HepG2 (cell line): ENCODE data around the gene PCYT2. TPM values are rescaled to one million over a fixed set of nuclear protein-coding genes. Genes with fewer than 3 reads are reported as not detected.
A peak's percentile ranks its signal among the peaks of the same experiment; 100 is the strongest.

Experiments
- ATAC-seq: fragments of 200-7000 bp; cut with Tn5 transposase; 3 replicates; pipeline ENCODE4 v1.9.1; 2020; ENCODE audit warnings: mild to moderate bottlenecking, moderate library complexity
- BruUV-seq: library from RNA; stranded (reverse); fragments of 400-500 nt; replicated peaks from 2 replicates; lab custom pipeline; 2021; lab: Mats Ljungman, UMichigan
- CTCF ChIA-PET: fragments of 300-600 bp; formaldehyde crosslinking; extraction: SDS; loops from one replicate; lab custom pipeline; 2021; ENCODE audit warnings: low total read pairs, inconsistent platforms, low intra/inter-chr PET ratio; lab: Yijun Ruan, JAX
- POLR2A ChIA-PET: fragments of 350-600 bp; sonication (Branson Sonifier 250); formaldehyde crosslinking; loops from one replicate; lab custom pipeline; 2020; ENCODE audit warnings: antibody characterized with exemption, inconsistent platforms; lab: Yijun Ruan, JAX
- DNase-seq: peaks from one replicate; pipeline ENCODE4 v3.0.0-alpha.2; 2015; ENCODE audit warnings: low spot score
- FAIRE-seq: peaks from 3 replicates; lab custom pipeline; 2011; peaks lifted over from hg19 to GRCh38; lab: Jason Lieb, UNC
- H2AFZ ChIP-seq: one replicate; pipeline ENCODE4 v1.6.1; 2011; ENCODE audit warnings: low read length, inconsistent platforms
- H3K27ac ChIP-seq: fragments of 300-600 bp; 3 replicates; pipeline ENCODE4 v1.8.0; 2011; ENCODE audit warnings: mixed run types, mild to moderate bottlenecking, mixed read lengths, low read length, inconsistent platforms; ENCODE audit not compliant: insufficient read depth; ENCODE audit errors: extremely low read length
- H3K27me3 ChIP-seq, 2 experiments: fragments of 200-600 bp in 1 of 2; 2 replicates in 1 of 2; 3 replicates in 1 of 2; pipeline versions ENCODE4 v1.6.0 to v1.8.0; 2011; ENCODE audit warnings: low read length in 2 of 2, mild to moderate bottlenecking in 2 of 2, moderate library complexity in 2 of 2, inconsistent platforms in 1 of 2; ENCODE audit not compliant: insufficient read depth in 2 of 2, control insufficient read depth in 1 of 2
- H3K36me3 ChIP-seq, 2 experiments: fragments of 200-600 bp in 1 of 2; replicated peaks in 1 of 2; 2 replicates in 1 of 2; 3 replicates in 1 of 2; pipeline versions ENCODE4 v1.5.1 to v1.8.0; 2011; ENCODE audit warnings: low read length in 2 of 2, inconsistent platforms in 1 of 2; ENCODE audit not compliant: insufficient read depth in 2 of 2, control insufficient read depth in 1 of 2
- H3K4me1 ChIP-seq: 2 replicates; pipeline ENCODE4 v1.5.1; 2012; ENCODE audit warnings: low read length, inconsistent platforms; ENCODE audit not compliant: insufficient read depth
- H3K4me2 ChIP-seq: 2 replicates; pipeline ENCODE4 v1.6.0; 2011; ENCODE audit warnings: low read depth, low read length, inconsistent platforms
- H3K4me3 ChIP-seq, 3 experiments: fragments of 200-600 bp in 1 of 3; sonication (generic), shearing (Covaris generic) in 1 of 3; replicated peaks in 1 of 3; 2 replicates each; pipeline ENCODE4 v1.5.1; 2011 to 2016; ENCODE audit warnings: low read length in 3 of 3, inconsistent platforms in 2 of 3, low read depth in 2 of 3, mild to moderate bottlenecking in 2 of 3, control low read depth in 1 of 3, mixed read lengths in 1 of 3; ENCODE audit not compliant: insufficient read depth in 1 of 3
- H3K79me2 ChIP-seq: one replicate; pipeline ENCODE4 v1.6.1; 2011; ENCODE audit warnings: low read length, inconsistent platforms; ENCODE audit not compliant: insufficient read depth
- H3K9ac ChIP-seq: 2 replicates; pipeline ENCODE4 v1.6.0; 2011; ENCODE audit warnings: mild to moderate bottlenecking, low read depth, low read length, inconsistent platforms; ENCODE audit not compliant: insufficient read depth
- H3K9me3 ChIP-seq: 2 replicates; pipeline ENCODE4 v1.5.1; 2012; ENCODE audit warnings: mild to moderate bottlenecking, low read length
- H4K20me1 ChIP-seq: 2 replicates; pipeline ENCODE4 v1.6.0; 2011; ENCODE audit warnings: inconsistent platforms, mild to moderate bottlenecking, low read length, moderate library complexity; ENCODE audit not compliant: insufficient read depth
- ARHGAP35 ChIP-seq: sonication (generic); formaldehyde crosslinking; IDR thresholded peaks from 2 replicates; pipeline ENCODE4 v1.9.0; 2022; ENCODE audit warnings: mild to moderate bottlenecking, inconsistent platforms, moderate library complexity, missing genetic modification reagents, borderline replicate concordance
- ATF7-NPFF ChIP-seq: sonication (generic); formaldehyde crosslinking; IDR thresholded peaks from 2 replicates; pipeline ENCODE4 v1.8.1; 2023; ENCODE audit warnings: mild to moderate bottlenecking, low read depth, missing genetic modification reagents, moderate library complexity
- CBX1 ChIP-seq: IDR thresholded peaks from one replicate; pipeline ENCODE4 v1.6.1; 2016; ENCODE audit warnings: antibody characterized with exemption, low read depth
- KDM3A ChIP-seq: IDR thresholded peaks from 2 replicates; pipeline ENCODE4 v1.6.1; 2018; ENCODE audit warnings: low read depth, missing compliant biosample characterization
- NFE2L1 ChIP-seq: sonication (generic); formaldehyde crosslinking; IDR thresholded peaks from 2 replicates; pipeline ENCODE4 v1.4.0; 2020; ENCODE audit warnings: missing genetic modification reagents, mild to moderate bottlenecking, borderline replicate concordance
- NR2F2 ChIP-seq: IDR thresholded peaks from 2 replicates; pipeline ENCODE4 v1.6.1; 2012; ENCODE audit warnings: low read depth, inconsistent platforms, borderline replicate concordance
- TP53 ChIP-seq: sonication (generic); formaldehyde crosslinking; conservative IDR thresholded peaks from 2 replicates; pipeline ENCODE4 v1.4.0; 2020; ENCODE audit warnings: missing genetic modification reagents
- ZNF614 ChIP-seq: IDR thresholded peaks from 2 replicates; pipeline ENCODE4 v1.6.1; 2018; ENCODE audit warnings: missing biosample characterization, missing genetic modification reagents, inconsistent platforms, borderline replicate concordance
- ZNF768 ChIP-seq: sonication (generic); formaldehyde crosslinking; IDR thresholded peaks from 2 replicates; pipeline ENCODE4 v1.4.0; 2020; ENCODE audit warnings: missing genetic modification reagents
- ZSCAN30 ChIP-seq: sonication (generic); formaldehyde crosslinking; IDR thresholded peaks from 2 replicates; pipeline ENCODE4 v1.5.0; 2020; ENCODE audit warnings: mild to moderate bottlenecking, missing genetic modification reagents
- WGBS: methylation state at CpG from one replicate; pipeline ENCODE4 v1.1.6; 2017; ENCODE audit warnings: low lambda C conversion rate; 5-methylcytosine and 5-hydroxymethylcytosine counted together
- in situ Hi-C: cut with HindIII; loops from 2 replicates; pipeline ENCODE4 v1.10.0; 2017; ENCODE audit warnings: low pct_unique_long_range_greater_than_20kb; ENCODE audit not compliant: extremely low pct_ligation_motif_present
- intact Hi-C: fragments of 100-400 bp; cut with micrococcal nuclease; formaldehyde crosslinking; loops from one replicate; pipeline ENCODE4 v1.10.0; 2022; ENCODE audit not compliant: unreplicated experiment
- polyA plus RNA-seq, 8 experiments: library from polyadenylated mRNA; depleted of rRNA in 3 of 8; stranded (reverse) in 7 of 8; unstranded in 1 of 8; fragments of >200 nt; fragmentation: Illumina TruSeq in 4 of 8; extraction: Trizol in 4 of 8; gene quantifications; 2 replicates each; pipeline versions ENCODE4 v1.2.1 to v1.2.3, GENCODE V29; 2011 to 2016; ENCODE audit warnings: low read depth in 4 of 8, missing spikeins in 1 of 8, mixed read lengths in 1 of 8; ENCODE audit not compliant: insufficient read depth in 1 of 8
- total RNA-seq, 5 experiments: library from RNA; depleted of rRNA; stranded (reverse); fragments of >200 nt; fragmentation: Illumina TruSeq; extraction: Trizol; gene quantifications; 2 replicates each; pipeline ENCODE4 v1.2.3, GENCODE V29; 2016; ENCODE audit warnings: low read depth in 1 of 5
- TF ChIP-seq, protein P1 (sequence below): sonication (generic); formaldehyde crosslinking; IDR thresholded peaks from 2 replicates; pipeline ENCODE4 v1.5.1; 2020; ENCODE audit warnings: missing genetic modification reagents, mild to moderate bottlenecking, borderline replicate concordance
- TF ChIP-seq, protein P2 (sequence below): sonication (generic); formaldehyde crosslinking; IDR thresholded peaks from 2 replicates; pipeline ENCODE4 v1.4.0; 2020; ENCODE audit warnings: missing genetic modification reagents, borderline replicate concordance
- TF ChIP-seq, protein P3 (sequence below): sonication (generic); formaldehyde crosslinking; IDR thresholded peaks from 2 replicates; pipeline ENCODE4 v1.4.0; 2020; ENCODE audit warnings: mild to moderate bottlenecking, missing genetic modification reagents, borderline replicate concordance
- TF ChIP-seq, protein P4 (sequence below): IDR thresholded peaks from 2 replicates; pipeline ENCODE4 v1.6.1; 2016; ENCODE audit warnings: mild to moderate bottlenecking

PCYT2 gene
- total and polyA plus RNA-seq, 2 of the 13 experiments (the other 11 are each of a cell fraction or from before 2014, with no cell fraction given): 147 to 297 TPM

DNA sequence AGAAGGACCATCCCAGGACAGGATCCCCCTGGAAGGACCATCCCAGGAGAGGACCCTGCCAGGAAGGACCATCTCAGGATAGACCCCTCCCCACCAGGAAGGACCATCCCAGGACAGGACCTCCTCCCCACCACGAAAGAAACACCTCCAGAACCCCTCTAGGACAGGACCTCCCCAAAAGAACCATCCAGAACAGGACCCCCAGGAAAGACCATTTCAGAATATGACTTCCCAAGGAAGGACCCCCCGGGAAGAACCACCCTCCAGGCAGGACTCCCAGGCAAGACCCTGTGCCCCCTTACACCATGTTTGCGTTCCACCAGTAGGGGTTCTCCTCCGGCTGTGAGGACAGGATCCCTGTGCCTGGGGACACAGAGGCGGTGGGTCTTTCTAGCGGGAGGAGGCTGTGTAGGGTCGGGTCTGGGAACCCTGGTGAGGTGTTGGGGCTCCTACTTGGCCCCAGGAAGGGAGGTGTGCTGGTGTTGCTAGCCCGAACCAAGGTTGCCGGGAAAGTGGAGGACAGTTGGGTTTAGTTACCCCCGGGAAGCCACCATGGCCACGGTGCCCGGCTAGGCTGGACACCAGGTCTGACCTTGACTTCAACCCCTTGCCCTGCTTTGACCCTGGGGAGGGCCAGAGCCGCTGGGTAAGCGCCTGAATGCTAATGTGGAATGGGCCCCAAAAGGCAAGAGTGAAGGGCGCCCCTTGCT lies 47.6 kb upstream of the PCYT2 start:
- ATAC-seq: no peak
- no TSS peak for BruUV-seq
- Histone ChIP-seq H3K9me3 (no peaks in the 10 kb centered on the region), H3K9ac (peak overlapping the region; percentile 99), H3K4me1 (peaks cover 70% of the 10 kb centered on the region), H3K36me3 (peaks cover 33 to 54% of the 10 kb centered on the region in 2 experiments), H3K4me2 (peak overlapping the region; percentile 99), H4K20me1 (peaks cover 21% of the 10 kb centered on the region), H3K4me3 (peak overlapping the region; percentile 95 to 97 (median 96)), H3K27me3 (no peaks in the 10 kb centered on the region; a peak in 1 of 5 replicates), H3K27ac (peak overlapping the region; percentile 86), H2AFZ (no peak overlapping the region), H3K79me2 (peaks cover 61% of the 10 kb centered on the region)
- in situ Hi-C loops (loop anchor here (5.0 kb wide), 2 partner anchors 39 to 64 kb away; partner anchors contain the start of genes CENPX and LRRC45), intact Hi-C loops (loop anchor here (1.0 kb wide), 1 partner anchor 63 kb away; no protein-coding TSS in a partner anchor)
- ChIA-PET CTCF (interaction anchor here (1.3 to 4.7 kb wide), 9 partner anchors 19 to 79 kb away, joined by 4 to 181 read pairs (median 25); partner anchors contain the start of genes ASPSCR1, CENPX, DCXR and LRRC45), POLR2A (interaction anchor here (0.6 to 9.7 kb wide), 14 partner anchors 9 to 79 kb away, joined by 3 to 406 read pairs (median 17); partner anchors contain the start of genes ASPSCR1, CENPX, DCXR and LRRC45)
- DNase-seq: no peak
- FAIRE-seq: no peak
- 13% methylated on average over 9 of the region's 15 CpGs for WGBS
- TF ChIP-seq NR2F2 (no peak), NFE2L1 (CRISPR knock-in tag) (peak; percentile 18; the same call in 1 of the 2 replicates), TP53 (no peak), ATF7-NPFF (no peak), KDM3A (no peak), CBX1 (no peak), ZNF614 (CRISPR knock-in tag) (no peak), ARHGAP35 (CRISPR knock-in tag) (no peak), ZSCAN30 (0 out of 2 replicates have a peak, but pooled peaks have one; percentile 63), ZNF768 (CRISPR knock-in tag) (no peak)
- TF ChIP-seq, protein P1, sequence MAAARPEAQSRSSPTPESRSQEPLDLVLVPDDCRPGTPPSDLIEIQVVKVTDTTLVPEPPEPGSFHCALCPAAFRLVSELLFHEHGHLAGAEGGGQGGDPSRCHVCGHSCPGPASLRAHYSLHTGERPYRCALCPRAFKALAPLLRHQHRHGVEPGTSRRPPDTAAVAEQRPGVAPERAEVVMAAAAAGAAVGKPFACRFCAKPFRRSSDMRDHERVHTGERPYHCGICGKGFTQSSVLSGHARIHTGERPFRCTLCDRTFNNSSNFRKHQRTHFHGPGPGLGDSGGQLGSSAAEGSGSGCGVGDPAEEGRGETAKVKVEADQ: no peak
- TF ChIP-seq, protein P2, sequence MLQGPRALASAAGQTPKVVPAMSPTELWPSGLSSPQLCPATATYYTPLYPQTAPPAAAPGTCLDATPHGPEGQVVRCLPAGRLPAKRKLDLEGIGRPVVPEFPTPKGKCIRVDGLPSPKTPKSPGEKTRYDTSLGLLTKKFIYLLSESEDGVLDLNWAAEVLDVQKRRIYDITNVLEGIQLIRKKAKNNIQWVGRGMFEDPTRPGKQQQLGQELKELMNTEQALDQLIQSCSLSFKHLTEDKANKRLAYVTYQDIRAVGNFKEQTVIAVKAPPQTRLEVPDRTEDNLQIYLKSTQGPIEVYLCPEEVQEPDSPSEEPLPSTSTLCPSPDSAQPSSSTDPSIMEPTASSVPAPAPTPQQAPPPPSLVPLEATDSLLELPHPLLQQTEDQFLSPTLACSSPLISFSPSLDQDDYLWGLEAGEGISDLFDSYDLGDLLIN (CRISPR knock-in tag): no peak
- TF ChIP-seq, protein P3, sequence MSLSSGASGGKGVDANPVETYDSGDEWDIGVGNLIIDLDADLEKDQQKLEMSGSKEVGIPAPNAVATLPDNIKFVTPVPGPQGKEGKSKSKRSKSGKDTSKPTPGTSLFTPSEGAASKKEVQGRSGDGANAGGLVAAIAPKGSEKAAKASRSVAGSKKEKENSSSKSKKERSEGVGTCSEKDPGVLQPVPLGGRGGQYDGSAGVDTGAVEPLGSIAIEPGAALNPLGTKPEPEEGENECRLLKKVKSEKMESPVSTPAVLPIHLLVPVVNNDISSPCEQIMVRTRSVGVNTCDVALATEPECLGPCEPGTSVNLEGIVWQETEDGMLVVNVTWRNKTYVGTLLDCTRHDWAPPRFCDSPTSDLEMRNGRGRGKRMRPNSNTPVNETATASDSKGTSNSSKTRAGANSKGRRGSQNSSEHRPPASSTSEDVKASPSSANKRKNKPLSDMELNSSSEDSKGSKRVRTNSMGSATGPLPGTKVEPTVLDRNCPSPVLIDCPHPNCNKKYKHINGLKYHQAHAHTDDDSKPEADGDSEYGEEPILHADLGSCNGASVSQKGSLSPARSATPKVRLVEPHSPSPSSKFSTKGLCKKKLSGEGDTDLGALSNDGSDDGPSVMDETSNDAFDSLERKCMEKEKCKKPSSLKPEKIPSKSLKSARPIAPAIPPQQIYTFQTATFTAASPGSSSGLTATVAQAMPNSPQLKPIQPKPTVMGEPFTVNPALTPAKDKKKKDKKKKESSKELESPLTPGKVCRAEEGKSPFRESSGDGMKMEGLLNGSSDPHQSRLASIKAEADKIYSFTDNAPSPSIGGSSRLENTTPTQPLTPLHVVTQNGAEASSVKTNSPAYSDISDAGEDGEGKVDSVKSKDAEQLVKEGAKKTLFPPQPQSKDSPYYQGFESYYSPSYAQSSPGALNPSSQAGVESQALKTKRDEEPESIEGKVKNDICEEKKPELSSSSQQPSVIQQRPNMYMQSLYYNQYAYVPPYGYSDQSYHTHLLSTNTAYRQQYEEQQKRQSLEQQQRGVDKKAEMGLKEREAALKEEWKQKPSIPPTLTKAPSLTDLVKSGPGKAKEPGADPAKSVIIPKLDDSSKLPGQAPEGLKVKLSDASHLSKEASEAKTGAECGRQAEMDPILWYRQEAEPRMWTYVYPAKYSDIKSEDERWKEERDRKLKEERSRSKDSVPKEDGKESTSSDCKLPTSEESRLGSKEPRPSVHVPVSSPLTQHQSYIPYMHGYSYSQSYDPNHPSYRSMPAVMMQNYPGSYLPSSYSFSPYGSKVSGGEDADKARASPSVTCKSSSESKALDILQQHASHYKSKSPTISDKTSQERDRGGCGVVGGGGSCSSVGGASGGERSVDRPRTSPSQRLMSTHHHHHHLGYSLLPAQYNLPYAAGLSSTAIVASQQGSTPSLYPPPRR (CRISPR knock-in tag): 0 out of 2 replicates have a peak, but pooled peaks have one; percentile 23
- TF ChIP-seq, protein P4, sequence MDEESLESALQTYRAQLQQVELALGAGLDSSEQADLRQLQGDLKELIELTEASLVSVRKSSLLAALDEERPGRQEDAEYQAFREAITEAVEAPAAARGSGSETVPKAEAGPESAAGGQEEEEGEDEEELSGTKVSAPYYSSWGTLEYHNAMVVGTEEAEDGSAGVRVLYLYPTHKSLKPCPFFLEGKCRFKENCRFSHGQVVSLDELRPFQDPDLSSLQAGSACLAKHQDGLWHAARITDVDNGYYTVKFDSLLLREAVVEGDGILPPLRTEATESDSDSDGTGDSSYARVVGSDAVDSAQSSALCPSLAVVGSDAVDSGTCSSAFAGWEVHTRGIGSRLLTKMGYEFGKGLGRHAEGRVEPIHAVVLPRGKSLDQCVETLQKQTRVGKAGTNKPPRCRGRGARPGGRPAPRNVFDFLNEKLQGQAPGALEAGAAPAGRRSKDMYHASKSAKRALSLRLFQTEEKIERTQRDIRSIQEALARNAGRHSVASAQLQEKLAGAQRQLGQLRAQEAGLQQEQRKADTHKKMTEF: 0 out of 2 replicates have a peak, but pooled peaks have one; percentile 21
